Transverse colon (tissue), 4 donors: ENCODE measurements around the gene TUBB. TPM values are rescaled to one million over a fixed set of nuclear protein-coding genes. Genes with fewer than 3 reads are reported as not detected.
A peak's percentile ranks its signal among the peaks of the same experiment; 100 is the strongest.

Experiments
- DNase-seq: peaks from one replicate; pipeline ENCODE4 v3.0.0-alpha.2; 2019
- H3K27ac ChIP-seq, 4 donors: fragments of 200-600 bp; sonication (generic); 2 replicates each; pipeline ENCODE4 v1.5.1; 2016 to 2018; ENCODE audit warnings: inconsistent platforms in 4 of 4
- H3K27me3 ChIP-seq: fragments of 200-600 bp; sonication (generic); 2 replicates; pipeline ENCODE4 v1.5.1; 2017; ENCODE audit warnings: inconsistent platforms
- H3K36me3 ChIP-seq, 4 donors: fragments of 200-600 bp; sonication (generic); 2 replicates each; pipeline ENCODE4 v1.5.1; 2017 to 2019; ENCODE audit warnings: inconsistent platforms in 4 of 4
- H3K4me1 ChIP-seq, 4 donors: fragments of 200-600 bp; sonication (generic); 2 replicates each; pipeline ENCODE4 v1.5.1; 2017 to 2020; ENCODE audit warnings: inconsistent platforms in 4 of 4
- H3K4me3 ChIP-seq, 4 donors: fragments of 200-600 bp; sonication (generic); 1 replicate in 1 of 4; 2 replicates in 3 of 4; pipeline versions ENCODE4 v1.5.1 to v1.6.1; 2017 to 2019; ENCODE audit warnings: inconsistent platforms in 4 of 4
- H3K9me3 ChIP-seq, 2 donors: fragments of 200-600 bp; sonication (generic); 2 replicates each; pipeline ENCODE4 v1.5.1; 2017 to 2019; ENCODE audit warnings: inconsistent platforms in 2 of 2
- EP300 ChIP-seq: sonication (generic); formaldehyde crosslinking; IDR thresholded peaks from one replicate; pipeline ENCODE4 v1.6.1; 2017; ENCODE audit warnings: antibody characterized with exemption, low read depth
- POLR2A ChIP-seq: fragments of 450-650 bp; IDR thresholded peaks from one replicate; pipeline ENCODE4 v1.6.1; 2016; ENCODE audit warnings: antibody characterized with exemption, mild to moderate bottlenecking, moderate library complexity
- POLR2AphosphoS5 ChIP-seq, 3 donors: sonication (generic); formaldehyde crosslinking; IDR thresholded peaks; one replicate each; pipeline ENCODE4 v1.6.1; 2016; ENCODE audit warnings: antibody characterized with exemption in 3 of 3
- WGBS, 2 donors: methylation state at CpG; one replicate each; pipeline ENCODE4 v1.1.5; 2018; ENCODE audit warnings: low coverage in 1 of 2; 5-methylcytosine and 5-hydroxymethylcytosine counted together
- in situ Hi-C, 4 donors: fragments of 200-750 bp; cut with MboI; loops; one replicate each; pipeline versions ENCODE4 v1.15.0 to v1.15.1; 2017; ENCODE audit warnings: low sequenced_read_pairs in 3 of 4, low pct_ligation_motif_present in 1 of 4, low pct_unique_long_range_greater_than_20kb in 1 of 4
- intact Hi-C: fragments of 100-400 bp; cut with DNase I; formaldehyde crosslinking; loops from one replicate; pipeline ENCODE4 v1.15.1; 2023; ENCODE audit warnings: low total_unique reads
- total RNA-seq, 4 donors: library from RNA; depleted of rRNA; stranded (reverse); fragments of >200 nt; gene quantifications; one replicate each; pipeline ENCODE4 v1.1.0, GENCODE V29; 2016
- TF ChIP-seq, protein P1 (sequence below), 5 experiments: fragments of 200-600 bp in 3 of 5; fragments of 450-650 bp in 2 of 5; sonication (generic) in 3 of 5; IDR thresholded peaks; 1 replicate in 2 of 5; 2 replicates in 3 of 5; pipeline ENCODE4 v1.5.1; 2016 to 2017; ENCODE audit warnings: antibody characterized with exemption in 5 of 5, inconsistent platforms in 3 of 5, mild to moderate bottlenecking in 2 of 5, moderate library complexity in 1 of 5

The TUBB gene
- total RNA-seq, 4 donors from 2014 or later = 77.1 to 128 (median 106) TPM

- Histone ChIP-seq H3K36me3 (peaks cover 0 to 12% (median 5%) of the 10 kb centered on the region in 4 donors), H3K9me3 (no peaks in the 10 kb centered on the region), H3K27me3 (no peaks in the 10 kb centered on the region), H3K27ac (no peak overlapping the region), H3K4me1 (peaks cover 2 to 43% (median 38%) of the 10 kb centered on the region in 4 donors), H3K4me3 (no peak overlapping the region)
- 80 to 88% methylated on average over 6 to 10 of the region's 10 CpGs for WGBS, 2 donors
- in situ Hi-C loops (loop anchor here in 3 of 4 donors (5.0 to 10.0 kb wide), 2 partner anchors 51 to 52 kb away; partner anchors contain the start of gene ATAT1 (in 1 of the 3)), intact Hi-C loops (loop anchor here (5.0 to 10.0 kb wide), 2 partner anchors 208 to 1186 kb away; partner anchors contain the start of genes DDR1 and NEU1)
- TF ChIP-seq, protein P1, sequence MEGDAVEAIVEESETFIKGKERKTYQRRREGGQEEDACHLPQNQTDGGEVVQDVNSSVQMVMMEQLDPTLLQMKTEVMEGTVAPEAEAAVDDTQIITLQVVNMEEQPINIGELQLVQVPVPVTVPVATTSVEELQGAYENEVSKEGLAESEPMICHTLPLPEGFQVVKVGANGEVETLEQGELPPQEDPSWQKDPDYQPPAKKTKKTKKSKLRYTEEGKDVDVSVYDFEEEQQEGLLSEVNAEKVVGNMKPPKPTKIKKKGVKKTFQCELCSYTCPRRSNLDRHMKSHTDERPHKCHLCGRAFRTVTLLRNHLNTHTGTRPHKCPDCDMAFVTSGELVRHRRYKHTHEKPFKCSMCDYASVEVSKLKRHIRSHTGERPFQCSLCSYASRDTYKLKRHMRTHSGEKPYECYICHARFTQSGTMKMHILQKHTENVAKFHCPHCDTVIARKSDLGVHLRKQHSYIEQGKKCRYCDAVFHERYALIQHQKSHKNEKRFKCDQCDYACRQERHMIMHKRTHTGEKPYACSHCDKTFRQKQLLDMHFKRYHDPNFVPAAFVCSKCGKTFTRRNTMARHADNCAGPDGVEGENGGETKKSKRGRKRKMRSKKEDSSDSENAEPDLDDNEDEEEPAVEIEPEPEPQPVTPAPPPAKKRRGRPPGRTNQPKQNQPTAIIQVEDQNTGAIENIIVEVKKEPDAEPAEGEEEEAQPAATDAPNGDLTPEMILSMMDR (IDR thresholded peaks at IDR 0.05) = no peak
- TF ChIP-seq POLR2AphosphoS5 (IDR thresholded peaks at IDR 0.05) = no peak
- no peak for TF ChIP-seq POLR2A
- no peak for TF ChIP-seq EP300
- no peak for DNase-seq
These were observed 43.4 kb upstream of the TUBB start for GRCh38 chr6:30676660-30677285.

- intact Hi-C loops (loop anchor here (1.0 to 10.0 kb wide), 3 partner anchors 43 to 1183 kb away; partner anchors contain the start of genes DDR1 and NEU1), in situ Hi-C loops (loop anchor here in 3 of 4 donors (5.0 to 10.0 kb wide), 2 partner anchors 48 to 54 kb away; partner anchors contain the start of gene ATAT1 (in 1 of the 3))
- DNase-seq = peak; percentile 91
- H3K36me3 ChIP-seq = peaks cover 0 to 12% (median 5%) of the 10 kb centered on the region in 4 donors
- H3K27me3 ChIP-seq = no peaks in the 10 kb centered on the region
- H3K4me1 ChIP-seq = peaks cover 0 to 54% (median 32%) of the 10 kb centered on the region in 4 donors
- H3K27ac ChIP-seq = peak overlapping the region; percentile 93 to 99 (median 96)
- H3K4me3 ChIP-seq = peak overlapping the region in 1 of 4 donors; percentile 72
- H3K9me3 ChIP-seq = no peaks in the 10 kb centered on the region
- 4 to 6% methylated on average over 15 to 31 of the region's 31 CpGs for WGBS, 2 donors
- peak in 2 of 3 donors; percentile 30 to 31 for TF ChIP-seq POLR2AphosphoS5 (IDR thresholded peaks at IDR 0.05)
- no peak for TF ChIP-seq POLR2A
- no peak for TF ChIP-seq EP300
- TF ChIP-seq, protein P1 (IDR thresholded peaks at IDR 0.05) = peak; percentile 96 to 99 (median 96)
These were observed 41.0 kb upstream of the TUBB start for GRCh38 chr6:30678964-30679726.

DNA sequence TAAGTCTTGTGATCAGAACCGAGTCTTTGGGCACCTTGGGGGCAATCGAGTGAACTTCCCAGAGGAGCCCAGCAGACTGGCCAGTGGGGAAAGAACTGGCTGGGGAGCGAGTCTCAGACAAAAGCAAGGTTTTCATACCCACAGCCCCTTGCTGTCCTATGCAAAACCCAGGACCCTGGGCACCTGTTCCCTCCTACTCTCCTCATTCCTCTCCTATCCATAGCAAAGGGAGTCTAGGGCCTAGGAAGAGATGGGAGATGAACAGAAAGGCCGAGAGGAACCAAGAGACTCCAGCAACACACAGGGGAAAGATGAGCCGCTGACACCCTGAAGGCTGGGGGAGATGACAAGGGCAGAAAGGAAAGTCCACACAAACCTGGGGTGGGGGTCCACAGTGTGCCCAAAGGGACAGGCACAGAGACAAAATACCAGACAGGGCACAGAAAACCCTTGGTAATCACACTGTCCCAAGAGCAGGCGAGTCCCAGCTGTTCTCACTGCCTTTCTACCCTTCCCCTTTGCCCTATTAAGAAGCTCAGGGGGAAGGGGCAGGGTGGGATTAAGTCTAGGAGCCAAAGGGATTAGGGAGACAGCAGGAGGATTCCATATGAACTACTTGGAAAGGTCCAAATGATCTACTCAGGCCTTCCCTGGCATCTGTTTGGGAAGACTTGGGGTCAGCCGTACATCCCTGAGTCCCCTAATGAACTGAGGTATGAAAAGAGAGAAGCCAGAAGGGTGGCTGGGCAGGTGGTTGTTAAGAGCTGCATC lies 40.2 kb upstream of the TUBB start:
- H3K4me3 ChIP-seq = peak overlapping the region in 1 of 4 donors; percentile 72
- no peak for DNase-seq
- intact Hi-C loops (loop anchor here (5.0 to 10.0 kb wide), 3 partner anchors 132 to 1182 kb away; partner anchors contain the start of genes DDR1 and NEU1), in situ Hi-C loops (loop anchor here (5.0 to 10.0 kb wide), 4 partner anchors 37 to 55 kb away; partner anchors contain the start of genes ATAT1 (in 1 of the 4), MDC1 (in 1 of the 4) and TUBB (in 1 of the 4))
- 60 to 75% methylated on average over 2 to 7 of the region's 7 CpGs for whole genome bisulfite sequencing, 2 donors
- H3K36me3 ChIP-seq = peaks cover 0 to 12% (median 5%) of the 10 kb centered on the region in 4 donors
- peaks cover 0 to 61% (median 33%) of the 10 kb centered on the region in 4 donors for H3K4me1 ChIP-seq
- H3K27ac ChIP-seq = peak overlapping the region; percentile 93 to 99 (median 96)
- no peaks in the 10 kb centered on the region for H3K27me3 ChIP-seq
- TF ChIP-seq POLR2A = no peak
- TF ChIP-seq POLR2AphosphoS5 (IDR thresholded peaks at IDR 0.05) = no peak
- TF ChIP-seq, protein P1 (IDR thresholded peaks at IDR 0.05) = no peak
- no peak for TF ChIP-seq EP300
- no peaks in the 10 kb centered on the region for H3K9me3 ChIP-seq
